ENCODE data around the gene NAV3.

GRCh38 chr12:78088391-78088832 is 257.7 kb downstream of the NAV3 start:
- TF ChIP-seq CTCF (IDR thresholded peaks at IDR 0.05), result no peak
- no peak for TF ChIP-seq POLR2A (IDR thresholded peaks at IDR 0.05)

All from right lobe of liver (tissue), 4 donors.